Measurements from ENCODE around the gene PRKAG2. TPM values are rescaled to one million over a fixed set of nuclear protein-coding genes. Genes with fewer than 3 reads are reported as not detected.

PRKAG2 gene
- total RNA-seq, 2 donors from 2014 or later = 38.3 to 78.5 TPM

- DNase-seq (ENCODE audit: low spot score) (no peak), ATAC-seq (ENCODE audit: insufficient number of reproducible peaks, low FRiP score, low read depth) (no peak)
- H3K9me3 ChIP-seq = no peaks in the 10 kb centered on the region
- no peak for TF ChIP-seq CTCF (IDR thresholded peaks at IDR 0.05)
- H3K27me3 ChIP-seq (replicated peaks; ENCODE audit: insufficient read depth) = no peaks in the 10 kb centered on the region
- no peaks in the 10 kb centered on the region for H3K36me3 ChIP-seq
- H3K27ac ChIP-seq = no peak overlapping the region
- peaks cover 0 to 5% of the 10 kb centered on the region in 2 donors for H3K4me1 ChIP-seq (ENCODE audit: control insufficient read depth in 1 of 2, low read depth in 2 of 2)
- no peak overlapping the region for H3K4me3 ChIP-seq
These were observed 11.5 kb upstream of the PRKAG2 start for GRCh38 chr7:151888079-151889067.

GRCh38 chr7:151886783-151887182 lies 9.9 kb upstream of the PRKAG2 start:
- Histone ChIP-seq H3K4me1 (ENCODE audit: control insufficient read depth in 1 of 2, low read depth in 2 of 2) (peaks cover 0 to 5% of the 10 kb centered on the region in 2 donors), H3K9me3 (no peaks in the 10 kb centered on the region), H3K27me3 (replicated peaks; ENCODE audit: insufficient read depth) (no peaks in the 10 kb centered on the region), H3K4me3 (no peak overlapping the region), H3K27ac (no peak overlapping the region), H3K36me3 (no peaks in the 10 kb centered on the region)
- no peak for DNase-seq (ENCODE audit: low spot score)
- no peak for ATAC-seq (ENCODE audit: insufficient number of reproducible peaks, low FRiP score, low read depth)
- TF ChIP-seq CTCF (IDR thresholded peaks at IDR 0.05) = no peak

- Histone ChIP-seq H3K4me3 (no peak overlapping the region), H3K27me3 (replicated peaks; ENCODE audit: insufficient read depth) (no peaks in the 10 kb centered on the region), H3K36me3 (no peaks in the 10 kb centered on the region), H3K9me3 (no peaks in the 10 kb centered on the region), H3K4me1 (ENCODE audit: control insufficient read depth in 1 of 2, low read depth in 2 of 2) (no peaks in the 10 kb centered on the region), H3K27ac (no peak overlapping the region)
- no peak for DNase-seq (ENCODE audit: low spot score)
- TF ChIP-seq CTCF (IDR thresholded peaks at IDR 0.05) = no peak
- ATAC-seq (ENCODE audit: insufficient number of reproducible peaks, low FRiP score, low read depth) = no peak
These were observed 8.3 kb upstream of the PRKAG2 start for GRCh38 chr7:151885202-151885580.

GRCh38 chr7:151884312-151885201 lies 7.6 kb upstream of the PRKAG2 start:
- Histone ChIP-seq H3K27me3 (replicated peaks; ENCODE audit: insufficient read depth) (no peaks in the 10 kb centered on the region), H3K27ac (no peak overlapping the region), H3K4me3 (no peak overlapping the region), H3K36me3 (no peaks in the 10 kb centered on the region), H3K9me3 (no peaks in the 10 kb centered on the region), H3K4me1 (ENCODE audit: control insufficient read depth in 1 of 2, low read depth in 2 of 2) (no peaks in the 10 kb centered on the region)
- TF ChIP-seq CTCF (IDR thresholded peaks at IDR 0.05) = no peak
- no peak for DNase-seq (ENCODE audit: low spot score)
- ATAC-seq (ENCODE audit: insufficient number of reproducible peaks, low FRiP score, low read depth) = no peak

GRCh38 chr7:151883857-151884256 lies 6.9 kb upstream of the PRKAG2 start:
- H3K9me3 ChIP-seq = no peaks in the 10 kb centered on the region
- no peak for TF ChIP-seq CTCF (IDR thresholded peaks at IDR 0.05)
- H3K36me3 ChIP-seq = no peaks in the 10 kb centered on the region
- no peak for DNase-seq (ENCODE audit: low spot score)
- no peaks in the 10 kb centered on the region for H3K27me3 ChIP-seq (replicated peaks; ENCODE audit: insufficient read depth)
- no peaks in the 10 kb centered on the region for H3K4me1 ChIP-seq (ENCODE audit: control insufficient read depth in 1 of 2, low read depth in 2 of 2)
- ATAC-seq (ENCODE audit: insufficient number of reproducible peaks, low FRiP score, low read depth) = no peak
- no peak overlapping the region for H3K27ac ChIP-seq
- no peak overlapping the region for H3K4me3 ChIP-seq
